ENCODE data around the gene TESK2. TPM values are rescaled to one million over a fixed set of nuclear protein-coding genes. Genes with fewer than 3 reads are reported as not detected.
A peak's percentile ranks its signal among the peaks of the same experiment; 100 is the strongest.

TESK2 gene
- total and polyA plus RNA-seq, 2 of the 8 experiments (the other 6 are each of a cell fraction or from before 2014, with no cell fraction given) = 10.8 to 12.6 TPM

DNA sequence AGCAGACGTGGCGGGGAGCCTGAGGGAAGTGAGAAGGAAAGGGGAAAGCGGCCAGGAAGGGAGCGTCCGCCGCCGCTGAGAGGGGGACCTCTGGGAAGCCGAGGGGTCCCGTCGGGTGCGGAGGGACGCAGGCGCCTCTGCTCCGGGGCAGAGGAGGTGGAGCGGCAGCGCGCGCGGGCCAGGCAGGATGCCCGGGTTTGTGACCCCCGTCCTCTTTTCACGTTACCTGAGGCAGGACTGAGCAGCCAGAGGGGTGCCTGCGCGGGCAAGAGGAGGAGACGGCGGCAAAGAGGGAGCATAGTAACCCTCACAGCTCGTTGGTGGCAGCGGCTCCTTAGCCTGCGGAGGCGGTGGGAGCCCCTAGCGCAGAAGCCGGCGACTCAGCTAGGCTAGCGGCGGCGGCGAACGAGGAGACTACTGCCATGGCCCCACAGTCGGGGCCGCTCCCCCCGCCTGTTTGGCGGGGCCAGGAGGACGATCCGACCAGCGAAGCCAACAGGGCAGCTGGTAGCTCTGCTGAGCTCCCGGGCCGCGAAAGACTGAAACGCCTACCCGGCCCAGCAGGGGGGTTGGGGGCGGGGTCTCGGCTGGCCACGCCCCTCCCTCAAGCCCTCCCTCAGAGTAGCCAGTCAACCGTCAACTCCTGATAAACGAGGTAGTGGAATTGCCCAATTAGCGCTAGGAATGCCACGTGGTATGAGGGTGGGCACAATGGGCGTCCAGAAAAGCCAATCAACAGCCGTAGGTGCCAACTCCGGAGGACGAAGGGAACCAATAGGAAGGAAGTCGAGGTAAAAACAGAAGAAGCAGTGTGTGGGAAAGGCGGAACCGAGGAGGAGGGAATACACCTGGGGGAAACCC, at the start of gene TESK2 (continued):
- TF ChIP-seq, protein P1, sequence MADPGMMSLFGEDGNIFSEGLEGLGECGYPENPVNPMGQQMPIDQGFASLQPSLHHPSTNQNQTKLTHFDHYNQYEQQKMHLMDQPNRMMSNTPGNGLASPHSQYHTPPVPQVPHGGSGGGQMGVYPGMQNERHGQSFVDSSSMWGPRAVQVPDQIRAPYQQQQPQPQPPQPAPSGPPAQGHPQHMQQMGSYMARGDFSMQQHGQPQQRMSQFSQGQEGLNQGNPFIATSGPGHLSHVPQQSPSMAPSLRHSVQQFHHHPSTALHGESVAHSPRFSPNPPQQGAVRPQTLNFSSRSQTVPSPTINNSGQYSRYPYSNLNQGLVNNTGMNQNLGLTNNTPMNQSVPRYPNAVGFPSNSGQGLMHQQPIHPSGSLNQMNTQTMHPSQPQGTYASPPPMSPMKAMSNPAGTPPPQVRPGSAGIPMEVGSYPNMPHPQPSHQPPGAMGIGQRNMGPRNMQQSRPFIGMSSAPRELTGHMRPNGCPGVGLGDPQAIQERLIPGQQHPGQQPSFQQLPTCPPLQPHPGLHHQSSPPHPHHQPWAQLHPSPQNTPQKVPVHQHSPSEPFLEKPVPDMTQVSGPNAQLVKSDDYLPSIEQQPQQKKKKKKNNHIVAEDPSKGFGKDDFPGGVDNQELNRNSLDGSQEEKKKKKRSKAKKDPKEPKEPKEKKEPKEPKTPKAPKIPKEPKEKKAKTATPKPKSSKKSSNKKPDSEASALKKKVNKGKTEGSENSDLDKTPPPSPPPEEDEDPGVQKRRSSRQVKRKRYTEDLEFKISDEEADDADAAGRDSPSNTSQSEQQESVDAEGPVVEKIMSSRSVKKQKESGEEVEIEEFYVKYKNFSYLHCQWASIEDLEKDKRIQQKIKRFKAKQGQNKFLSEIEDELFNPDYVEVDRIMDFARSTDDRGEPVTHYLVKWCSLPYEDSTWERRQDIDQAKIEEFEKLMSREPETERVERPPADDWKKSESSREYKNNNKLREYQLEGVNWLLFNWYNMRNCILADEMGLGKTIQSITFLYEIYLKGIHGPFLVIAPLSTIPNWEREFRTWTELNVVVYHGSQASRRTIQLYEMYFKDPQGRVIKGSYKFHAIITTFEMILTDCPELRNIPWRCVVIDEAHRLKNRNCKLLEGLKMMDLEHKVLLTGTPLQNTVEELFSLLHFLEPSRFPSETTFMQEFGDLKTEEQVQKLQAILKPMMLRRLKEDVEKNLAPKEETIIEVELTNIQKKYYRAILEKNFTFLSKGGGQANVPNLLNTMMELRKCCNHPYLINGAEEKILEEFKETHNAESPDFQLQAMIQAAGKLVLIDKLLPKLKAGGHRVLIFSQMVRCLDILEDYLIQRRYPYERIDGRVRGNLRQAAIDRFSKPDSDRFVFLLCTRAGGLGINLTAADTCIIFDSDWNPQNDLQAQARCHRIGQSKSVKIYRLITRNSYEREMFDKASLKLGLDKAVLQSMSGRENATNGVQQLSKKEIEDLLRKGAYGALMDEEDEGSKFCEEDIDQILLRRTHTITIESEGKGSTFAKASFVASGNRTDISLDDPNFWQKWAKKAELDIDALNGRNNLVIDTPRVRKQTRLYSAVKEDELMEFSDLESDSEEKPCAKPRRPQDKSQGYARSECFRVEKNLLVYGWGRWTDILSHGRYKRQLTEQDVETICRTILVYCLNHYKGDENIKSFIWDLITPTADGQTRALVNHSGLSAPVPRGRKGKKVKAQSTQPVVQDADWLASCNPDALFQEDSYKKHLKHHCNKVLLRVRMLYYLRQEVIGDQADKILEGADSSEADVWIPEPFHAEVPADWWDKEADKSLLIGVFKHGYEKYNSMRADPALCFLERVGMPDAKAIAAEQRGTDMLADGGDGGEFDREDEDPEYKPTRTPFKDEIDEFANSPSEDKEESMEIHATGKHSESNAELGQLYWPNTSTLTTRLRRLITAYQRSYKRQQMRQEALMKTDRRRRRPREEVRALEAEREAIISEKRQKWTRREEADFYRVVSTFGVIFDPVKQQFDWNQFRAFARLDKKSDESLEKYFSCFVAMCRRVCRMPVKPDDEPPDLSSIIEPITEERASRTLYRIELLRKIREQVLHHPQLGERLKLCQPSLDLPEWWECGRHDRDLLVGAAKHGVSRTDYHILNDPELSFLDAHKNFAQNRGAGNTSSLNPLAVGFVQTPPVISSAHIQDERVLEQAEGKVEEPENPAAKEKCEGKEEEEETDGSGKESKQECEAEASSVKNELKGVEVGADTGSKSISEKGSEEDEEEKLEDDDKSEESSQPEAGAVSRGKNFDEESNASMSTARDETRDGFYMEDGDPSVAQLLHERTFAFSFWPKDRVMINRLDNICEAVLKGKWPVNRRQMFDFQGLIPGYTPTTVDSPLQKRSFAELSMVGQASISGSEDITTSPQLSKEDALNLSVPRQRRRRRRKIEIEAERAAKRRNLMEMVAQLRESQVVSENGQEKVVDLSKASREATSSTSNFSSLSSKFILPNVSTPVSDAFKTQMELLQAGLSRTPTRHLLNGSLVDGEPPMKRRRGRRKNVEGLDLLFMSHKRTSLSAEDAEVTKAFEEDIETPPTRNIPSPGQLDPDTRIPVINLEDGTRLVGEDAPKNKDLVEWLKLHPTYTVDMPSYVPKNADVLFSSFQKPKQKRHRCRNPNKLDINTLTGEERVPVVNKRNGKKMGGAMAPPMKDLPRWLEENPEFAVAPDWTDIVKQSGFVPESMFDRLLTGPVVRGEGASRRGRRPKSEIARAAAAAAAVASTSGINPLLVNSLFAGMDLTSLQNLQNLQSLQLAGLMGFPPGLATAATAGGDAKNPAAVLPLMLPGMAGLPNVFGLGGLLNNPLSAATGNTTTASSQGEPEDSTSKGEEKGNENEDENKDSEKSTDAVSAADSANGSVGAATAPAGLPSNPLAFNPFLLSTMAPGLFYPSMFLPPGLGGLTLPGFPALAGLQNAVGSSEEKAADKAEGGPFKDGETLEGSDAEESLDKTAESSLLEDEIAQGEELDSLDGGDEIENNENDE (IDR thresholded peaks at IDR 0.05; ENCODE audit: insufficient replicate concordance, low read length) = no peak
- TF ChIP-seq, protein P2, sequence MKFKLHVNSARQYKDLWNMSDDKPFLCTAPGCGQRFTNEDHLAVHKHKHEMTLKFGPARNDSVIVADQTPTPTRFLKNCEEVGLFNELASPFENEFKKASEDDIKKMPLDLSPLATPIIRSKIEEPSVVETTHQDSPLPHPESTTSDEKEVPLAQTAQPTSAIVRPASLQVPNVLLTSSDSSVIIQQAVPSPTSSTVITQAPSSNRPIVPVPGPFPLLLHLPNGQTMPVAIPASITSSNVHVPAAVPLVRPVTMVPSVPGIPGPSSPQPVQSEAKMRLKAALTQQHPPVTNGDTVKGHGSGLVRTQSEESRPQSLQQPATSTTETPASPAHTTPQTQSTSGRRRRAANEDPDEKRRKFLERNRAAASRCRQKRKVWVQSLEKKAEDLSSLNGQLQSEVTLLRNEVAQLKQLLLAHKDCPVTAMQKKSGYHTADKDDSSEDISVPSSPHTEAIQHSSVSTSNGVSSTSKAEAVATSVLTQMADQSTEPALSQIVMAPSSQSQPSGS (IDR thresholded peaks at IDR 0.05; ENCODE audit: low read length) = no peak
- TF ChIP-seq TAF1 (IDR thresholded peaks at IDR 0.05; ENCODE audit: low read depth, low read length) = peak; percentile 89
- peak in 1 of 2 experiments; percentile 77; a peak in 1 of 4 replicates for TF ChIP-seq SIN3A (conservative IDR thresholded peaks at IDR 0.05 in 1 of 2, IDR thresholded peaks at IDR 0.05 in 1 of 2; ENCODE audit: low read depth in 1 of 2, low read length in 2 of 2)
- TF ChIP-seq SUZ12 (IDR thresholded peaks at IDR 0.05; ENCODE audit: low read length) = no peak
- 0 out of 2 replicates have a peak, but pooled peaks have one; percentile 50 for TF ChIP-seq CHD1 (IDR thresholded peaks at IDR 0.05; ENCODE audit: low read depth, low read length)
- TF ChIP-seq CEBPB (IDR thresholded peaks at IDR 0.05; ENCODE audit: low read depth, low read length) = peak; percentile 79
- no peak for TF ChIP-seq MAFK (IDR thresholded peaks at IDR 0.05; ENCODE audit: low read depth, low read length)
